Neural cell (in vitro differentiated cells): ENCODE data around the gene PNPLA1. TPM values are rescaled to one million over a fixed set of nuclear protein-coding genes. Genes with fewer than 3 reads are reported as not detected.

Source experiments
- H2AFZ ChIP-seq: fragments of 200-600, 300-800 bp; sonication (generic), shearing (Covaris generic); 2 replicates; pipeline ENCODE4 v1.6.0; 2014; ENCODE audit warnings: low read depth, mild to moderate bottlenecking, antibody characterized with exemption, low read length, moderate library complexity
- H3F3A ChIP-seq: fragments of 200-600 bp; shearing (Covaris generic); 2 replicates; pipeline ENCODE4 v1.6.1; 2016; ENCODE audit warnings: mild to moderate bottlenecking, moderate library complexity, mixed read lengths, antibody characterized with exemption, low read length; ENCODE audit not compliant: insufficient read depth, poor library complexity, severe bottlenecking
- H3K27ac ChIP-seq: fragments of 200-600, 300-800 bp; sonication (generic), shearing (Covaris generic); 2 replicates; pipeline ENCODE4 v1.5.1; 2014; ENCODE audit warnings: mild to moderate bottlenecking, low read length, moderate library complexity
- H3K27me3 ChIP-seq: fragments of 300-800, 200-600 bp; sonication (generic), shearing (Covaris generic); 2 replicates; pipeline ENCODE4 v1.6.0; 2014; ENCODE audit warnings: mild to moderate bottlenecking, low read depth, low read length, moderate library complexity; ENCODE audit not compliant: insufficient read depth
- H3K36me3 ChIP-seq: fragments of 300-800, 200-600 bp; sonication (generic), shearing (Covaris generic); 2 replicates; pipeline ENCODE4 v1.5.1; 2014; ENCODE audit warnings: mild to moderate bottlenecking, antibody characterized with exemption, low read length, moderate library complexity; ENCODE audit not compliant: insufficient read depth
- H3K4me2 ChIP-seq: fragments of 300-800, 200-600 bp; sonication (generic), shearing (Covaris generic); 2 replicates; pipeline ENCODE4 v1.6.0; 2014; ENCODE audit warnings: mild to moderate bottlenecking, low read length
- H3K4me3 ChIP-seq: fragments of 300-800, 200-600 bp; sonication (generic), shearing (Covaris generic); 2 replicates; pipeline ENCODE4 v1.5.1; 2014; ENCODE audit warnings: mild to moderate bottlenecking, low read length, moderate library complexity
- H3K79me2 ChIP-seq: fragments of 200-600 bp; shearing (Covaris generic); replicated peaks from 2 replicates; pipeline ENCODE4 v1.6.0; 2014; ENCODE audit warnings: mild to moderate bottlenecking, low read length, moderate library complexity; ENCODE audit not compliant: insufficient read depth
- H3K9ac ChIP-seq: fragments of 300-800, 200-600 bp; sonication (generic), shearing (Covaris generic); 2 replicates; pipeline ENCODE4 v1.6.1; 2016; ENCODE audit warnings: mild to moderate bottlenecking, low read length, mixed read lengths
- H3K9me2 ChIP-seq: fragments of 200-600 bp; shearing (Covaris generic); 2 replicates; pipeline ENCODE4 v1.6.1; 2016; ENCODE audit warnings: mild to moderate bottlenecking, low read length, mixed read lengths; ENCODE audit not compliant: insufficient read depth
- H3K9me3 ChIP-seq: fragments of 200-600, 300-800 bp; sonication (generic), shearing (Covaris generic); 2 replicates; pipeline ENCODE4 v1.6.1; 2016; ENCODE audit warnings: mild to moderate bottlenecking, mixed run types, low read length, moderate library complexity, mixed read lengths
- H4K20me1 ChIP-seq: fragments of 200-600 bp; shearing (Covaris generic); 2 replicates; pipeline ENCODE4 v1.6.1; 2016; ENCODE audit warnings: mild to moderate bottlenecking, mixed run types; ENCODE audit not compliant: insufficient read depth
- EP300 ChIP-seq: fragments of 450-650 bp; conservative IDR thresholded peaks from 2 replicates; pipeline ENCODE4 v1.6.1; 2014; ENCODE audit warnings: antibody characterized with exemption, mild to moderate bottlenecking, moderate library complexity; ENCODE audit not compliant: poor library complexity, severe bottlenecking
- MXI1 ChIP-seq: fragments of 450-650 bp; conservative IDR thresholded peaks from 2 replicates; pipeline ENCODE4 v1.6.1; 2014; ENCODE audit warnings: antibody characterized with exemption, mild to moderate bottlenecking; ENCODE audit not compliant: poor library complexity, severe bottlenecking
- RAD21 ChIP-seq: fragments of 450-650 bp; conservative IDR thresholded peaks from 2 replicates; pipeline ENCODE4 v1.6.1; 2014; ENCODE audit warnings: antibody characterized with exemption, mild to moderate bottlenecking, moderate library complexity
- TAF1 ChIP-seq: IDR thresholded peaks from 2 replicates; pipeline ENCODE4 v1.6.1; 2012; ENCODE audit warnings: low read depth
- polyA plus RNA-seq: library from polyadenylated mRNA; depleted of rRNA; stranded (reverse); fragments of >200 nt; gene quantifications from 2 replicates; pipeline ENCODE4 v1.2.3, GENCODE V29; 2014
- TF ChIP-seq, protein P1 (sequence below): IDR thresholded peaks from 2 replicates; pipeline ENCODE4 v1.6.1; 2012; ENCODE audit warnings: borderline replicate concordance
- TF ChIP-seq, protein P2 (sequence below): fragments of 450-650 bp; IDR thresholded peaks from 2 replicates; pipeline ENCODE4 v1.5.1; 2014; ENCODE audit warnings: antibody characterized with exemption, mild to moderate bottlenecking, moderate library complexity; ENCODE audit not compliant: poor library complexity, severe bottlenecking

The PNPLA1 gene
- polyA plus RNA-seq, 1 donor from 2014 or later: not detected

DNA sequence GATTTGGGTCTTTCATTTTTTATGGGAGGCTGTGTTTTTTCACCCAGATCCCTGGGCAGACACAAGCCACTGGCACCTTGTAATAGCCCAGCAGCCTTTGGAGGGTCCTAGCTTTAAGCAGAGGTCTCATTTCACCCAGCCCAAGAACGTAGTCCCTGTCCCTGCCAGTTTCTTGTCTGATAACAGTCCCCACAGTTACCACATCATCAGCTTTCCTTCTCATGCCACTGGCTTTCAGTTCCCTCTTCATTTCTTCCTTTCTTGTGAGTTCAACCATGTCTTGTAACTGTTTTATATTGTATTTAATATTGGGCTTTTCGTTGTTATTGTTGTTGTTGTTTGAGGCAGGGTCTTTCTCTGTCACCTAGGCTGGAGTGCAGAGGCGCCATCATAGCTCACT, 10.6 kb downstream of the PNPLA1 start:
- H3K9ac ChIP-seq: no peak overlapping the region
- no peaks in the 10 kb centered on the region for H4K20me1 ChIP-seq
- H3K4me2 ChIP-seq: no peak overlapping the region
- H3F3A ChIP-seq: peaks cover 5% of the 10 kb centered on the region
- H3K9me3 ChIP-seq: no peaks in the 10 kb centered on the region
- no peak overlapping the region for H3K4me3 ChIP-seq
- TF ChIP-seq EP300 (no peak), TAF1 (no peak)
- TF ChIP-seq, protein P1, sequence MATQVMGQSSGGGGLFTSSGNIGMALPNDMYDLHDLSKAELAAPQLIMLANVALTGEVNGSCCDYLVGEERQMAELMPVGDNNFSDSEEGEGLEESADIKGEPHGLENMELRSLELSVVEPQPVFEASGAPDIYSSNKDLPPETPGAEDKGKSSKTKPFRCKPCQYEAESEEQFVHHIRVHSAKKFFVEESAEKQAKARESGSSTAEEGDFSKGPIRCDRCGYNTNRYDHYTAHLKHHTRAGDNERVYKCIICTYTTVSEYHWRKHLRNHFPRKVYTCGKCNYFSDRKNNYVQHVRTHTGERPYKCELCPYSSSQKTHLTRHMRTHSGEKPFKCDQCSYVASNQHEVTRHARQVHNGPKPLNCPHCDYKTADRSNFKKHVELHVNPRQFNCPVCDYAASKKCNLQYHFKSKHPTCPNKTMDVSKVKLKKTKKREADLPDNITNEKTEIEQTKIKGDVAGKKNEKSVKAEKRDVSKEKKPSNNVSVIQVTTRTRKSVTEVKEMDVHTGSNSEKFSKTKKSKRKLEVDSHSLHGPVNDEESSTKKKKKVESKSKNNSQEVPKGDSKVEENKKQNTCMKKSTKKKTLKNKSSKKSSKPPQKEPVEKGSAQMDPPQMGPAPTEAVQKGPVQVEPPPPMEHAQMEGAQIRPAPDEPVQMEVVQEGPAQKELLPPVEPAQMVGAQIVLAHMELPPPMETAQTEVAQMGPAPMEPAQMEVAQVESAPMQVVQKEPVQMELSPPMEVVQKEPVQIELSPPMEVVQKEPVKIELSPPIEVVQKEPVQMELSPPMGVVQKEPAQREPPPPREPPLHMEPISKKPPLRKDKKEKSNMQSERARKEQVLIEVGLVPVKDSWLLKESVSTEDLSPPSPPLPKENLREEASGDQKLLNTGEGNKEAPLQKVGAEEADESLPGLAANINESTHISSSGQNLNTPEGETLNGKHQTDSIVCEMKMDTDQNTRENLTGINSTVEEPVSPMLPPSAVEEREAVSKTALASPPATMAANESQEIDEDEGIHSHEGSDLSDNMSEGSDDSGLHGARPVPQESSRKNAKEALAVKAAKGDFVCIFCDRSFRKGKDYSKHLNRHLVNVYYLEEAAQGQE: no peak
- TF ChIP-seq, protein P2, sequence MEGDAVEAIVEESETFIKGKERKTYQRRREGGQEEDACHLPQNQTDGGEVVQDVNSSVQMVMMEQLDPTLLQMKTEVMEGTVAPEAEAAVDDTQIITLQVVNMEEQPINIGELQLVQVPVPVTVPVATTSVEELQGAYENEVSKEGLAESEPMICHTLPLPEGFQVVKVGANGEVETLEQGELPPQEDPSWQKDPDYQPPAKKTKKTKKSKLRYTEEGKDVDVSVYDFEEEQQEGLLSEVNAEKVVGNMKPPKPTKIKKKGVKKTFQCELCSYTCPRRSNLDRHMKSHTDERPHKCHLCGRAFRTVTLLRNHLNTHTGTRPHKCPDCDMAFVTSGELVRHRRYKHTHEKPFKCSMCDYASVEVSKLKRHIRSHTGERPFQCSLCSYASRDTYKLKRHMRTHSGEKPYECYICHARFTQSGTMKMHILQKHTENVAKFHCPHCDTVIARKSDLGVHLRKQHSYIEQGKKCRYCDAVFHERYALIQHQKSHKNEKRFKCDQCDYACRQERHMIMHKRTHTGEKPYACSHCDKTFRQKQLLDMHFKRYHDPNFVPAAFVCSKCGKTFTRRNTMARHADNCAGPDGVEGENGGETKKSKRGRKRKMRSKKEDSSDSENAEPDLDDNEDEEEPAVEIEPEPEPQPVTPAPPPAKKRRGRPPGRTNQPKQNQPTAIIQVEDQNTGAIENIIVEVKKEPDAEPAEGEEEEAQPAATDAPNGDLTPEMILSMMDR: no peak
- H3K27me3 ChIP-seq: no peaks in the 10 kb centered on the region
- no peaks in the 10 kb centered on the region for H3K9me2 ChIP-seq
- H2AFZ ChIP-seq: no peak overlapping the region
- no peaks in the 10 kb centered on the region for H3K79me2 ChIP-seq
- H3K27ac ChIP-seq: no peak overlapping the region
- no peaks in the 10 kb centered on the region for H3K36me3 ChIP-seq

DNA sequence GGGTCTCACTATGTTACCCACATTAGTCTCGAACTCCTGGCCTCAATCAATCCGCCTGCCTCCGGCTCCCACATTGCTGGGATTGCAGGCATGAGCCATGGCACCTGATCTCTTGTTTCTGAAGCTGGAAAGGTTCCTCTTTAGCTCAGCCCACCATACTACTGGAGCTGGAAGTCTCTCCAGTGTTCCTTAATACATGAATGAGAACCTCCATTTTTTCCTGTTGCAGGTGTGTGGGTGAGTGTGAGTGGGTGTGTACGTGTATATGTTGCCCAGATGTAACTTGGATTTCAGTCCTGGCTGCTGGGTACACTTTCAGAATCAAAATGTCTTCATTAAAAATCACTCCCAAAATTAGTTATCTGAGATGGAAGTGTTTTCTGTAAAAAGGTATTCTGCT, 11.1 kb downstream of the PNPLA1 start:
- no peaks in the 10 kb centered on the region for H3K9me2 ChIP-seq
- H3K4me3 ChIP-seq: no peak overlapping the region
- H3K79me2 ChIP-seq: no peaks in the 10 kb centered on the region
- no peaks in the 10 kb centered on the region for H3K27me3 ChIP-seq
- H3K9me3 ChIP-seq: no peaks in the 10 kb centered on the region
- H4K20me1 ChIP-seq: no peaks in the 10 kb centered on the region
- H3K36me3 ChIP-seq: no peaks in the 10 kb centered on the region
- peaks cover 5% of the 10 kb centered on the region for H3F3A ChIP-seq
- H3K27ac ChIP-seq: no peak overlapping the region
- no peak overlapping the region for H3K4me2 ChIP-seq
- no peak overlapping the region for H3K9ac ChIP-seq
- TF ChIP-seq, protein P1: no peak
- no peak for TF ChIP-seq EP300
- TF ChIP-seq, protein P2: no peak
- TF ChIP-seq RAD21: no peak
- TF ChIP-seq TAF1: no peak
- TF ChIP-seq MXI1: no peak
- H2AFZ ChIP-seq: no peak overlapping the region
